ENCODE data around the gene LSG1. TPM values are rescaled to one million over a fixed set of nuclear protein-coding genes. Genes with fewer than 3 reads are reported as not detected.

Gene LSG1
- total RNA-seq, 1 experiment from 2014 or later: 45.8 TPM

GRCh38 chr3:194633349-194634004 is 38.5 kb downstream of the LSG1 start, which contains the start of gene TMEM44 (continued):
- TF ChIP-seq E2F5 (CRISPR knock-in tag; IDR thresholded peaks at IDR 0.05): peak; percentile 80; the same call in 1 of the 2 replicates
- TF ChIP-seq NFYB (CRISPR knock-in tag; conservative IDR thresholded peaks at IDR 0.05; ENCODE audit: low read depth): no peak
- no peak for TF ChIP-seq ZNF281 (CRISPR knock-in tag; IDR thresholded peaks at IDR 0.05)
- no peak for TF ChIP-seq AR (CRISPR knock-in tag; IDR thresholded peaks at IDR 0.05)
- no peak for TF ChIP-seq ZNF219 (CRISPR knock-in tag; IDR thresholded peaks at IDR 0.05; ENCODE audit: borderline replicate concordance)
- no peak for TF ChIP-seq GTF2I (CRISPR knock-in tag; conservative IDR thresholded peaks at IDR 0.05)
- no peak for TF ChIP-seq NFE2L1 (CRISPR knock-in tag; IDR thresholded peaks at IDR 0.05)
- no peak for TF ChIP-seq ZBTB21 (CRISPR knock-in tag; IDR thresholded peaks at IDR 0.05; ENCODE audit: borderline replicate concordance)
- peak; percentile 62; the same call in 1 of the 2 replicates for TF ChIP-seq ZNF121 (CRISPR knock-in tag; IDR thresholded peaks at IDR 0.05)
- no peak for TF ChIP-seq EMX1 (CRISPR knock-in tag; IDR thresholded peaks at IDR 0.05)
- TF ChIP-seq IRF2 (CRISPR knock-in tag; IDR thresholded peaks at IDR 0.05; ENCODE audit: borderline replicate concordance, low read depth): no peak
- no peak for TF ChIP-seq CREM (CRISPR knock-in tag; IDR thresholded peaks at IDR 0.05)
- TF ChIP-seq ZNF138 (CRISPR knock-in tag; conservative IDR thresholded peaks at IDR 0.05): no peak
- TF ChIP-seq TP53 (CRISPR knock-in tag; IDR thresholded peaks at IDR 0.05): no peak
- no peak for TF ChIP-seq PREB (CRISPR knock-in tag; IDR thresholded peaks at IDR 0.05; ENCODE audit: borderline replicate concordance)
- peak; percentile 63 for TF ChIP-seq CTCF (IDR thresholded peaks at IDR 0.05)
- no peak for TF ChIP-seq USF2 (CRISPR knock-in tag; IDR thresholded peaks at IDR 0.05)
- no peak for TF ChIP-seq ZBTB43 (CRISPR knock-in tag; IDR thresholded peaks at IDR 0.05)
- TF ChIP-seq RORB (CRISPR knock-in tag; IDR thresholded peaks at IDR 0.05): no peak
- no peak for TF ChIP-seq JUN (CRISPR knock-in tag; IDR thresholded peaks at IDR 0.05)
- TF ChIP-seq FOXK1 (CRISPR knock-in tag; IDR thresholded peaks at IDR 0.05): no peak
- TF ChIP-seq E2F4 (CRISPR knock-in tag; IDR thresholded peaks at IDR 0.05; ENCODE audit: borderline replicate concordance, low read depth): no peak
- TF ChIP-seq CREB1 (CRISPR knock-in tag; IDR thresholded peaks at IDR 0.05): no peak
- no peak for TF ChIP-seq GABPB1 (CRISPR knock-in tag; IDR thresholded peaks at IDR 0.05)
- no peak for TF ChIP-seq SMAD3 (CRISPR knock-in tag; IDR thresholded peaks at IDR 0.05; ENCODE audit: borderline replicate concordance)
- TF ChIP-seq PRRX2 (CRISPR knock-in tag; IDR thresholded peaks at IDR 0.05): no peak
